B cell (primary cell): Measurements from ENCODE around the gene MALL.

Source experiments
- EZH2 ChIP-seq: IDR thresholded peaks from 2 replicates; pipeline ENCODE4 v1.6.1; 2012; ENCODE audit warnings: borderline replicate concordance, low read depth, mild to moderate bottlenecking, moderate library complexity, low read length; ENCODE audit not compliant: insufficient read depth, poor library complexity, severe bottlenecking
- TF ChIP-seq, protein P1 (sequence below): fragments of 200-600 bp; IDR thresholded peaks from one replicate; pipeline ENCODE4 v1.8.0; 2022; ENCODE audit warnings: antibody characterized with exemption, mild to moderate bottlenecking

DNA sequence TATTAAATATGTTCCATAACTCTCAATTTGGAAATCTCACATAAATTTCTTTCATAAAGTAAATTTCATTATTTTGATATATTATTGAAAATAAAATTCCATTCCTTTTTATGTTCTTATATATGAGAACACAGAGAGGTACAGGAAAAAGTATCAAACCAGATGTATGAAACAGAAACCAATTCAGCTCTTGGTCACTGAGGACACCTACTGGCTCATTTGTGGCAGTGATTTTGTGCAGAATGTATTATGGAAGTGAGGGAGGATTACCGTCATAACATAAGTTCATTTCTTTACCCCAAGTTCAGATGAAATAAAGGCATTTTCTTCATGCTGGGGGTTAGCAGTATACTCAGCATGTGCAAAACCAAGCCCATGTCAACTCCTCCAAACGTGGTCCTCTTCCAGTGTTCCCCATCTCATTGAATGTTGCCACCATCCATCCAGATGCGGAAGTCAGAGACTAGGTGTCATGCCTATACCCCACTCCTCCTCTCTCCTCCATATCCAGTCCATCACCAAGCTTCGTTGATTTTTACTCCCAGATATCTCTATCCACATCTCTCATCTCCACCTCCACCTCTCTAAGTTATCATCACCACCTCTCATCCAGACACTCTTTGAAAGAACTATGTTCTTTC, 41.7 kb upstream of the MALL start:
- no peak for TF ChIP-seq EZH2
- TF ChIP-seq, protein P1, sequence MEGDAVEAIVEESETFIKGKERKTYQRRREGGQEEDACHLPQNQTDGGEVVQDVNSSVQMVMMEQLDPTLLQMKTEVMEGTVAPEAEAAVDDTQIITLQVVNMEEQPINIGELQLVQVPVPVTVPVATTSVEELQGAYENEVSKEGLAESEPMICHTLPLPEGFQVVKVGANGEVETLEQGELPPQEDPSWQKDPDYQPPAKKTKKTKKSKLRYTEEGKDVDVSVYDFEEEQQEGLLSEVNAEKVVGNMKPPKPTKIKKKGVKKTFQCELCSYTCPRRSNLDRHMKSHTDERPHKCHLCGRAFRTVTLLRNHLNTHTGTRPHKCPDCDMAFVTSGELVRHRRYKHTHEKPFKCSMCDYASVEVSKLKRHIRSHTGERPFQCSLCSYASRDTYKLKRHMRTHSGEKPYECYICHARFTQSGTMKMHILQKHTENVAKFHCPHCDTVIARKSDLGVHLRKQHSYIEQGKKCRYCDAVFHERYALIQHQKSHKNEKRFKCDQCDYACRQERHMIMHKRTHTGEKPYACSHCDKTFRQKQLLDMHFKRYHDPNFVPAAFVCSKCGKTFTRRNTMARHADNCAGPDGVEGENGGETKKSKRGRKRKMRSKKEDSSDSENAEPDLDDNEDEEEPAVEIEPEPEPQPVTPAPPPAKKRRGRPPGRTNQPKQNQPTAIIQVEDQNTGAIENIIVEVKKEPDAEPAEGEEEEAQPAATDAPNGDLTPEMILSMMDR: peak; percentile 67
